IMR-90 (cell line): ENCODE measurements around the gene RPH3AL. TPM values are rescaled to one million over a fixed set of nuclear protein-coding genes. Genes with fewer than 3 reads are reported as not detected.

ENCODE experiments used
- ATAC-seq: fragments of 200-7000 bp; cut with Tn5 transposase; 2 replicates; pipeline ENCODE4 v1.9.1; 2020; ENCODE audit warnings: low read depth, mild to moderate bottlenecking, moderate library complexity
- BruUV-seq: library from RNA; stranded (reverse); fragments of 400-500 nt; replicated peaks from 2 replicates; lab custom pipeline; 2021; lab: Mats Ljungman, UMichigan
- CTCF ChIA-PET: fragments of 300-600 bp; formaldehyde crosslinking; extraction: SDS; loops from one replicate; lab custom pipeline; 2021; ENCODE audit warnings: antibody characterized with exemption; lab: Yijun Ruan, JAX
- POLR2A ChIA-PET: fragments of 300-600 bp; sonication (Branson Sonifier 250); formaldehyde crosslinking; loops from one replicate; lab custom pipeline; 2022; ENCODE audit warnings: antibody characterized with exemption; ENCODE audit not compliant: unreplicated experiment; lab: Charles Lee
- DNase-seq: peaks from one replicate; pipeline ENCODE4 v3.0.0; 2013
- H2AFZ ChIP-seq: replicated peaks from 2 replicates; pipeline ENCODE3; 2013; ENCODE audit warnings: low read length, mild to moderate bottlenecking; ENCODE audit not compliant: poor library complexity
- H2AK5ac ChIP-seq: 2 replicates; pipeline ENCODE4 v1.6.1; 2013; ENCODE audit warnings: low read depth, low read length, inconsistent platforms
- H2AK9ac ChIP-seq: replicated peaks from 2 replicates; pipeline ENCODE3; 2013; ENCODE audit warnings: mild to moderate bottlenecking, low read depth, low read length, moderate library complexity; ENCODE audit not compliant: poor library complexity
- H2BK120ac ChIP-seq: 2 replicates; pipeline ENCODE4 v1.6.1; 2013; ENCODE audit warnings: low read depth, low read length, inconsistent platforms
- H2BK15ac ChIP-seq: 3 replicates; pipeline ENCODE4 v1.6.1; 2013; ENCODE audit warnings: low read depth, low read length, inconsistent platforms
- H2BK20ac ChIP-seq: 2 replicates; pipeline ENCODE4 v1.6.1; 2013; ENCODE audit warnings: low read depth, mild to moderate bottlenecking, inconsistent platforms, low read length, moderate library complexity
- H2BK5ac ChIP-seq: 2 replicates; pipeline ENCODE4 v1.6.1; 2013; ENCODE audit warnings: mild to moderate bottlenecking, low read depth, low read length, inconsistent platforms; ENCODE audit not compliant: poor library complexity, severe bottlenecking
- H3K14ac ChIP-seq: replicated peaks from 2 replicates; pipeline ENCODE4 v1.6.1; 2013; ENCODE audit warnings: low read depth, low read length, inconsistent platforms
- H3K18ac ChIP-seq: 2 replicates; pipeline ENCODE4 v1.6.1; 2013; ENCODE audit warnings: low read depth, low read length, control low read depth
- H3K23ac ChIP-seq: 2 replicates; pipeline ENCODE4 v1.6.1; 2013; ENCODE audit warnings: low read depth, low read length, inconsistent platforms
- H3K27ac ChIP-seq: 2 replicates; pipeline ENCODE4 v1.5.1; 2013; ENCODE audit warnings: mild to moderate bottlenecking, control low read depth, low read length; ENCODE audit not compliant: insufficient read depth
- H3K27me3 ChIP-seq: 2 replicates; pipeline ENCODE4 v1.6.1; 2013; ENCODE audit warnings: low read length; ENCODE audit not compliant: control insufficient read depth, insufficient read depth
- H3K36me3 ChIP-seq: 2 replicates; pipeline ENCODE4 v1.6.1; 2013; ENCODE audit warnings: low read length, mixed read lengths; ENCODE audit not compliant: control insufficient read depth, insufficient read depth
- H3K4ac ChIP-seq: 2 replicates; pipeline ENCODE4 v1.6.1; 2013; ENCODE audit warnings: low read depth, low read length, inconsistent platforms
- H3K4me1 ChIP-seq: 2 replicates; pipeline ENCODE4 v1.6.1; 2013; ENCODE audit warnings: low read length, mixed read lengths; ENCODE audit not compliant: control insufficient read depth, insufficient read depth
- H3K4me2 ChIP-seq: 2 replicates; pipeline ENCODE4 v1.6.1; 2013; ENCODE audit warnings: low read depth, mild to moderate bottlenecking, control low read depth, low read length, moderate library complexity
- H3K4me3 ChIP-seq: 2 replicates; pipeline ENCODE4 v1.5.1; 2013; ENCODE audit warnings: low read depth, mild to moderate bottlenecking, control low read depth, low read length, moderate library complexity; ENCODE audit not compliant: insufficient read depth
- H3K56ac ChIP-seq: 2 replicates; pipeline ENCODE4 v1.6.1; 2013; ENCODE audit warnings: low read length, inconsistent platforms; ENCODE audit not compliant: insufficient read depth; ENCODE audit errors: extremely low read depth
- H3K79me1 ChIP-seq, 2 experiments: 2 replicates each; pipeline ENCODE4 v1.6.1; 2013; ENCODE audit warnings: low read length in 2 of 2, inconsistent platforms in 1 of 2, low read depth in 1 of 2
- H3K9ac ChIP-seq: 2 replicates; pipeline ENCODE4 v1.6.1; 2013; ENCODE audit warnings: low read depth, low read length, control low read depth
- H3K9me1 ChIP-seq: 2 replicates; pipeline ENCODE4 v1.6.1; 2013; ENCODE audit warnings: low read length, inconsistent platforms; ENCODE audit not compliant: insufficient read depth
- H3K9me3 ChIP-seq: 2 replicates; pipeline ENCODE4 v1.6.1; 2013; ENCODE audit warnings: low read length; ENCODE audit not compliant: control insufficient read depth, insufficient read depth
- H4K20me1 ChIP-seq: 2 replicates; pipeline ENCODE4 v1.6.1; 2013; ENCODE audit warnings: low read length, inconsistent platforms; ENCODE audit not compliant: insufficient read depth
- H4K5ac ChIP-seq: 2 replicates; pipeline ENCODE4 v1.6.1; 2013; ENCODE audit warnings: mild to moderate bottlenecking, low read depth, low read length, control low read depth
- H4K8ac ChIP-seq, 2 experiments: 2 replicates each; pipeline ENCODE4 v1.6.1; 2013; ENCODE audit warnings: low read depth in 2 of 2, low read length in 2 of 2, control low read depth in 1 of 2, inconsistent platforms in 1 of 2
- H4K91ac ChIP-seq: 2 replicates; pipeline ENCODE4 v1.6.1; 2013; ENCODE audit warnings: low read depth, low read length, inconsistent platforms; ENCODE audit not compliant: insufficient read depth
- BHLHE40 ChIP-seq: fragments of 150-350 bp; IDR thresholded peaks from 2 replicates; pipeline ENCODE4 v1.6.1; 2016; ENCODE audit warnings: mild to moderate bottlenecking, low read depth, low read length
- CHD1 ChIP-seq: IDR thresholded peaks from 2 replicates; pipeline ENCODE4 v1.6.1; 2012; ENCODE audit warnings: low read depth, low read length, improper control_type of control experiment
- FOS ChIP-seq: fragments of 150-350 bp; IDR thresholded peaks from 2 replicates; pipeline ENCODE4 v1.6.1; 2016; ENCODE audit warnings: low read depth, low read length
- MAFK ChIP-seq: IDR thresholded peaks from 2 replicates; pipeline ENCODE4 v1.6.1; 2012; ENCODE audit warnings: low read depth, low read length, improper control_type of control experiment
- MXI1 ChIP-seq: IDR thresholded peaks from 2 replicates; pipeline ENCODE4 v1.6.1; 2012; ENCODE audit warnings: low read depth, mild to moderate bottlenecking, low read length, moderate library complexity, borderline replicate concordance
- POLR2A ChIP-seq: IDR thresholded peaks from 2 replicates; pipeline ENCODE4 v1.6.1; 2012; ENCODE audit warnings: mild to moderate bottlenecking, low read depth, low read length
- RFX5 ChIP-seq: IDR thresholded peaks from 2 replicates; pipeline ENCODE4 v1.8.0; 2012; ENCODE audit warnings: low read depth, mild to moderate bottlenecking, low read length, moderate library complexity
- SMC3 ChIP-seq: fragments of 150-350 bp; IDR thresholded peaks from 2 replicates; pipeline ENCODE4 v1.6.1; 2016; ENCODE audit warnings: low read depth, mild to moderate bottlenecking, antibody characterized with exemption, low read length, moderate library complexity
- WGBS, 2 experiments: methylation state at CpG; one replicate each; pipeline versions ENCODE4 v1.1.5 to v1.1.7; 2013; ENCODE audit warnings: missing lambda C conversion rate in 2 of 2; ENCODE audit not compliant: insufficient read length in 1 of 2; ENCODE audit errors: extremely low coverage in 2 of 2; 5-methylcytosine and 5-hydroxymethylcytosine counted together
- dilution Hi-C: fragments of 300-500 bp; cut with HindIII; formaldehyde crosslinking; loops from one replicate; pipeline ENCODE4 v1.14.3; 2018; ENCODE audit warnings: low sequenced_read_pairs; ENCODE audit not compliant: unreplicated experiment
- in situ Hi-C: fragments of 300-500 bp; cut with MboI; formaldehyde crosslinking; loops from 3 replicates; pipeline ENCODE4 v1.14.3; 2019; ENCODE audit warnings: low sequenced_read_pairs, inconsistent platforms, mixed read lengths
- intact Hi-C: fragments of 100-400 bp; cut with micrococcal nuclease; formaldehyde crosslinking; loops from 2 replicates; pipeline ENCODE4 v1.10.0; 2022
- polyA plus RNA-seq, 3 experiments: library from polyadenylated mRNA; depleted of rRNA; stranded (reverse); fragments of >200 nt; gene quantifications; 2 replicates each; pipeline ENCODE4 v1.2.3, GENCODE V29; 2012; ENCODE audit warnings: low replicate concordance in 1 of 3
- total RNA-seq: library from RNA; depleted of rRNA; stranded (reverse); fragments of >200 nt; gene quantifications from 2 replicates; pipeline ENCODE4 v1.2.3, GENCODE V29; 2012
- TF ChIP-seq, protein P1 (sequence below): fragments of 150-350 bp; IDR thresholded peaks from 2 replicates; pipeline ENCODE4 v1.6.1; 2016; ENCODE audit warnings: low read depth, mild to moderate bottlenecking, low read length, moderate library complexity, borderline replicate concordance
- TF ChIP-seq, protein P2 (sequence below): fragments of 150-350 bp; IDR thresholded peaks from 2 replicates; pipeline ENCODE4 v1.6.1; 2017; ENCODE audit warnings: mild to moderate bottlenecking, antibody characterized with exemption, low read length, low read depth
- TF ChIP-seq, protein P3 (sequence below): conservative IDR thresholded peaks from 2 replicates; pipeline ENCODE4 v1.5.1; 2012; ENCODE audit warnings: mild to moderate bottlenecking, low read depth, low read length, improper control_type of control experiment

The RPH3AL gene
- total and polyA plus RNA-seq, 2 of the 4 experiments (the other 2 are of a cell fraction): 1.8 to 2.5 TPM

DNA sequence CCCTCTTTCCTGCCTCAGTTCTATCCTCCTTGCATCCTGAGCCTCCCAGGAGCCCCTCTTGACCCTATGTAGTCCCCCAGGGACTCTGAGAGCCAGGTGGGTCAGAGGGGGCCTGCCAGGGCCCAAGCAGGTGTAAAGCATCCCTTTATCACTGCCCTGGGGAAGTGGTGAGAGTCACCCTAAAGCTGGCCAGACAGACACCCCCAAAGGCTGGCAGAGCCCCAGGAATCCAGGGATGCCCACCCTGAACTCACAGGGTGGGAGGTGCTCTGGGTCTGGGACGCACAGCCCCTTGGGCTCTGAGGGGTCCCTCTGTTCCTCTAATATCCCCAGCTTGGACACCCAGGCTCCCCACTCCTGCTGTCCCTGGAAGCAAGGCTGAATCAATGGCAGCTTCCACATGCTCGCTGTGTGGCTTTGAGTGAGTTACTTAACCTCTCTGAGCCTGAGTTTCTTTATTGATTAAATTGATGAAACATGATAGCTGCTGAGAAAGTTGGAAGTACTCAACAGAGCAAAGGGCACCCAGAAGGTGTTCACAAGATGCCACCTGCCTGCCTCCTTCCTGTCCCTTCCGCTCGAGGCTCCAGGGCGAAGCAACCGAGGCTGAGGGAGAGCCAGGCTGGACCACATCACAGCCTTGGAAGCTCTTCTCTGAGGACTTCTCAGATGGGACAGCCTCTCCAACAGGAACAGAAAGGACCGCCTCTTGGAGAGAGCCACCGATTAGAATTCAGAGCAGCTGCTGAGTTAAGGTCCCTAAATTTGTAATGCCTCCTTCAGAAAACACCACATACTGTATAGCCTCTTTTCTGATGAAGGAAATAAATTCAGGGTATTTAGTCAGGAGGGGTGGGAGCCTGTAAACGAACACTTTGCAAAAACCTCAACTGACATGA, 104.0 kb downstream of the RPH3AL start:
- intact Hi-C loops (no loop called here), dilution Hi-C loops (no loop called here), in situ Hi-C loops (no loop called here)
- H4K20me1 ChIP-seq: no peaks in the 10 kb centered on the region
- POLR2A ChIA-PET: no interaction called here
- DNase-seq (no peak), ATAC-seq (no peak)
- CTCF ChIA-PET: no interaction called here
- no peaks in the 10 kb centered on the region for H3K79me1 ChIP-seq
- no peak overlapping the region for H3K14ac ChIP-seq
- no peak overlapping the region for H4K5ac ChIP-seq
- H3K9ac ChIP-seq: no peak overlapping the region
- H3K4me1 ChIP-seq: no peaks in the 10 kb centered on the region
- H3K27ac ChIP-seq: no peak overlapping the region
- no peak overlapping the region for H3K4ac ChIP-seq
- H3K36me3 ChIP-seq: no peaks in the 10 kb centered on the region
- H2AK9ac ChIP-seq: no peak overlapping the region
- no peak overlapping the region for H2BK15ac ChIP-seq
- no peak overlapping the region for H3K4me3 ChIP-seq
- 83% methylated on average over 2 of the region's 9 CpGs; no CpG with 5 or more reads in 1 of the 2 experiments for WGBS, 2 experiments
- no peak overlapping the region for H4K91ac ChIP-seq
- H2BK120ac ChIP-seq: no peak overlapping the region
- no peak overlapping the region for H4K8ac ChIP-seq
- H3K27me3 ChIP-seq: no peaks in the 10 kb centered on the region; the same call in 1 of the 2 replicates
- H2AFZ ChIP-seq: no peak overlapping the region
- no peak overlapping the region for H3K56ac ChIP-seq
- no peak overlapping the region for H3K23ac ChIP-seq
- TF ChIP-seq FOS (no peak), BHLHE40 (no peak), MAFK (no peak), RFX5 (no peak), MXI1 (no peak), SMC3 (no peak), CHD1 (no peak), POLR2A (no peak)
- TF ChIP-seq, protein P1, sequence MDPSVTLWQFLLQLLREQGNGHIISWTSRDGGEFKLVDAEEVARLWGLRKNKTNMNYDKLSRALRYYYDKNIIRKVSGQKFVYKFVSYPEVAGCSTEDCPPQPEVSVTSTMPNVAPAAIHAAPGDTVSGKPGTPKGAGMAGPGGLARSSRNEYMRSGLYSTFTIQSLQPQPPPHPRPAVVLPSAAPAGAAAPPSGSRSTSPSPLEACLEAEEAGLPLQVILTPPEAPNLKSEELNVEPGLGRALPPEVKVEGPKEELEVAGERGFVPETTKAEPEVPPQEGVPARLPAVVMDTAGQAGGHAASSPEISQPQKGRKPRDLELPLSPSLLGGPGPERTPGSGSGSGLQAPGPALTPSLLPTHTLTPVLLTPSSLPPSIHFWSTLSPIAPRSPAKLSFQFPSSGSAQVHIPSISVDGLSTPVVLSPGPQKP: no peak
- TF ChIP-seq, protein P2, sequence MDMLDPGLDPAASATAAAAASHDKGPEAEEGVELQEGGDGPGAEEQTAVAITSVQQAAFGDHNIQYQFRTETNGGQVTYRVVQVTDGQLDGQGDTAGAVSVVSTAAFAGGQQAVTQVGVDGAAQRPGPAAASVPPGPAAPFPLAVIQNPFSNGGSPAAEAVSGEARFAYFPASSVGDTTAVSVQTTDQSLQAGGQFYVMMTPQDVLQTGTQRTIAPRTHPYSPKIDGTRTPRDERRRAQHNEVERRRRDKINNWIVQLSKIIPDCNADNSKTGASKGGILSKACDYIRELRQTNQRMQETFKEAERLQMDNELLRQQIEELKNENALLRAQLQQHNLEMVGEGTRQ: no peak
- TF ChIP-seq, protein P3, sequence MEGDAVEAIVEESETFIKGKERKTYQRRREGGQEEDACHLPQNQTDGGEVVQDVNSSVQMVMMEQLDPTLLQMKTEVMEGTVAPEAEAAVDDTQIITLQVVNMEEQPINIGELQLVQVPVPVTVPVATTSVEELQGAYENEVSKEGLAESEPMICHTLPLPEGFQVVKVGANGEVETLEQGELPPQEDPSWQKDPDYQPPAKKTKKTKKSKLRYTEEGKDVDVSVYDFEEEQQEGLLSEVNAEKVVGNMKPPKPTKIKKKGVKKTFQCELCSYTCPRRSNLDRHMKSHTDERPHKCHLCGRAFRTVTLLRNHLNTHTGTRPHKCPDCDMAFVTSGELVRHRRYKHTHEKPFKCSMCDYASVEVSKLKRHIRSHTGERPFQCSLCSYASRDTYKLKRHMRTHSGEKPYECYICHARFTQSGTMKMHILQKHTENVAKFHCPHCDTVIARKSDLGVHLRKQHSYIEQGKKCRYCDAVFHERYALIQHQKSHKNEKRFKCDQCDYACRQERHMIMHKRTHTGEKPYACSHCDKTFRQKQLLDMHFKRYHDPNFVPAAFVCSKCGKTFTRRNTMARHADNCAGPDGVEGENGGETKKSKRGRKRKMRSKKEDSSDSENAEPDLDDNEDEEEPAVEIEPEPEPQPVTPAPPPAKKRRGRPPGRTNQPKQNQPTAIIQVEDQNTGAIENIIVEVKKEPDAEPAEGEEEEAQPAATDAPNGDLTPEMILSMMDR: no peak
- H3K9me1 ChIP-seq: 0 out of 2 replicates have a peak, but pooled peaks cover 6% of the 10 kb centered on the region
- H3K4me2 ChIP-seq: no peak overlapping the region
- no peak overlapping the region for H3K18ac ChIP-seq
- no peak overlapping the region for H2AK5ac ChIP-seq
- H3K9me3 ChIP-seq: peaks cover 2% of the 10 kb centered on the region; the same call in 1 of the 2 replicates
- H2BK5ac ChIP-seq: no peak overlapping the region
- no peak overlapping the region for H2BK20ac ChIP-seq
- no TSS peak for BruUV-seq
